ENCODE measurements around the gene IRX4. TPM values are rescaled to one million over a fixed set of nuclear protein-coding genes. Genes with fewer than 3 reads are reported as not detected.

Gene IRX4
- total and polyA plus RNA-seq, 2 experiments from 2014 or later: not detected

DNA sequence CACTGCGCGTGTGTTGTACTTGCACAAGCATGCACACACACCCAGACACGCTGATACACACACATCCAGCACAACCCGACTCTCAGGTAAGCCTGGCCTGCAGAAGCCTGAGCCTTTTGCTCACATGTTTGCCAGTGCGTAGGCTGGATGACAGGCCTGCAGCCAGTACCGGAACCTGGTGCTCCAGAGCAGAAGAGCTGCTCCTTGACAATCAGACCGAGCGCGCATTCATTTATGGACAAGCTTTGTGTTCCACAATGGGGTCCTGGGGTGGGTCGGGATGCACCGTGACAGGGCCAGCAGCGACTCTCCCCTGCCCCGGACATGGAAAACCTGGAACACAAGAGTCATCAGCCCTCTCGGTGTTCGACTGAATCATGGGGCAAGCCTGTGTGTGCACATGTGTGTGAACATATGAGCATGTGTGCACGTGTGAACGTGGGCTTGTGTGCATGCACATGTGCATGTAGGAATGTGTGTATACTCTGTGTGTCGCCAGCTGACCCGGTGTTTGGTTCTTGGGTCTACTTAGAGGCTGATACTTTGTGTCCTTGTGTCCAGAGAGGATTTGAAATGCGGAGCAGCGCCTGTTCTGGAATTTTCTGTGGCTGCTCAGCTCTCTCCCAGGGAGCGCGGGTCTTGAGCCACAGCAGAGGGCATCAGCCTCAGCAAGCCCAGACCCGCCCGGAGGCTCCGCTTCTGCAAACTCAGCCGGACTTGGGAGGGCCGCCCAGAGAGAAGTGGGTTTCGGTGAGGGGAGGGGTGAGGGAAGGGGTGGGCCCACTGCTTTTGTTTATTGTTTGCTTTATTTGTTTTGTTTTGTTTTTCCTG, 32.2 kb downstream of the IRX4 start:
- no peaks in the 10 kb centered on the region for H3K79me2 ChIP-seq (ENCODE audit: insufficient read depth)
- H3K27me3 ChIP-seq (replicated peaks; ENCODE audit: insufficient read depth): peaks cover 44% of the 10 kb centered on the region
- no peak overlapping the region for H3K27ac ChIP-seq
- in situ Hi-C loops (cut with MboI): no loop called here
- H3K4me3 ChIP-seq: no peak overlapping the region
- H3K9me3 ChIP-seq (ENCODE audit: low read depth): no peaks in the 10 kb centered on the region
- no peaks in the 10 kb centered on the region for H3K9me2 ChIP-seq (ENCODE audit: insufficient read depth)
- H4K20me1 ChIP-seq (ENCODE audit: insufficient read depth): no peaks in the 10 kb centered on the region
- no peak overlapping the region for H3K4me2 ChIP-seq (ENCODE audit: unreplicated experiment)
- no peak overlapping the region for H2AFZ ChIP-seq
- no peaks in the 10 kb centered on the region for H3K4me1 ChIP-seq (ENCODE audit: insufficient read depth)
- no peak for DNase-seq
- 51% methylated on average over 29 of the region's 29 CpGs for WGBS, 2 experiments (ENCODE audit: low coverage in 1 of 2, low lambda C conversion rate in 2 of 2, missing lambda C conversion rate in 2 of 2)
- H3K9ac ChIP-seq: no peak overlapping the region
- TF ChIP-seq EZH2 (IDR thresholded peaks at IDR 0.05; ENCODE audit: insufficient read depth, poor library complexity, severe bottlenecking): no peak
- TF ChIP-seq EZH2phosphoT487 (IDR thresholded peaks at IDR 0.05; ENCODE audit: insufficient read depth, low read depth): no peak
- H3F3A ChIP-seq (ENCODE audit: insufficient read depth): no peaks in the 10 kb centered on the region
- no peaks in the 10 kb centered on the region for H3K36me3 ChIP-seq (ENCODE audit: low read depth)

DNA sequence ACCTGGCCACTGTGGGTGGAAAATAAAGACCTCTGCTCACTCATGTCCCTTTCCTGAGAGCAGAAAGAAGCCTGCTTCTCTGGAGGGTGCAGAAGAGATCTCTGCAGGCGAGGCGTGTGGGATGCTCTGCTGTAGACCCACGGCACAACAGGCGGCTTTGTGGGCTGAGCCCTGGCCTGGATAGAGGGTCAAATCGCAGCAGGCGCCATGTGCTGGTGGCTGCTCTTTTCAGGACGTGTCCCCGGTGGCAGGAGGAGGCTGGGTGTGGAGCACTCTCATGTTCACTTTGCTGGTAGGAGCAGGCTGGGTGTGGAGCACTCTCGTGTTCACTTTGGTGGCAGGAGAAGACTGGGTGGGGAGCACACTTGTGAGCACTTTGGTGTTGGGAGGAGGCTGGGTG, 35.1 kb downstream of the IRX4 start:
- Histone ChIP-seq H4K20me1 (ENCODE audit: insufficient read depth) (no peaks in the 10 kb centered on the region), H3K27ac (no peak overlapping the region)
- TF ChIP-seq EZH2 (IDR thresholded peaks at IDR 0.05; ENCODE audit: insufficient read depth, poor library complexity, severe bottlenecking) (no peak), EZH2phosphoT487 (IDR thresholded peaks at IDR 0.05; ENCODE audit: insufficient read depth, low read depth) (no peak)

DNA sequence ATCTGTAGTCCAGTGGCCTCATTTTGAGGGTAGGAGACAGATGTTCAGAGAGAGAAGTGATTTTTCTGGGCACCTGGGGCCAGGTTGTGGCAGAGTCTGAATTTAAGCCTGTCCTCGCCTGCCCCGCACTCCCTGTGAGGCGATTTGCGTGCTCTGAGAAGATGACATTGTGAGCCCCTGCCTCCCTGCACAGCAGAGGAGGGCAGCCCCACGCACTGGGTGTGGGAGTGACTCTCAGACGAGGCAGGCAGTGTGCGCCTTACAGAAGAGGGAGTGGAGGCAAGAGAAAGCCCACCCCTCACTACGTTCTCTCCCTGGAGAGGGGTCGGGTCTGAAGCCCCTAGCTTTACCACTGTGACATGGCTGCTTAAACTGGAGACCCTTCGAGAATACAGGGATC, 35.7 kb downstream of the IRX4 start:
- in situ Hi-C loops (cut with MboI): no loop called here
- H3K27me3 ChIP-seq (replicated peaks; ENCODE audit: insufficient read depth): peaks cover 16% of the 10 kb centered on the region
- 39 to 47% methylated on average over 10 of the region's 10 CpGs for WGBS, 2 experiments (ENCODE audit: low coverage in 1 of 2, low lambda C conversion rate in 2 of 2, missing lambda C conversion rate in 2 of 2)

More for the DNA sequence above, 35.1 kb downstream of the IRX4 start:
- H3K4me3 ChIP-seq: no peak overlapping the region
- H3K79me2 ChIP-seq (ENCODE audit: insufficient read depth): no peaks in the 10 kb centered on the region
- H3K27me3 ChIP-seq (replicated peaks; ENCODE audit: insufficient read depth): peaks cover 19% of the 10 kb centered on the region
- no peak for DNase-seq
- H2AFZ ChIP-seq: no peak overlapping the region
- H3K9ac ChIP-seq: no peak overlapping the region
- H3F3A ChIP-seq (ENCODE audit: insufficient read depth): no peaks in the 10 kb centered on the region
- H3K9me3 ChIP-seq (ENCODE audit: low read depth): no peaks in the 10 kb centered on the region
- no peaks in the 10 kb centered on the region for H3K4me1 ChIP-seq (ENCODE audit: insufficient read depth)
- no peak overlapping the region for H3K4me2 ChIP-seq (ENCODE audit: unreplicated experiment)
- 49 to 56% methylated on average over 9 of the region's 9 CpGs for WGBS, 2 experiments (ENCODE audit: low coverage in 1 of 2, low lambda C conversion rate in 2 of 2, missing lambda C conversion rate in 2 of 2)
- H3K9me2 ChIP-seq (ENCODE audit: insufficient read depth): no peaks in the 10 kb centered on the region
- in situ Hi-C loops (cut with MboI): no loop called here
- H3K36me3 ChIP-seq (ENCODE audit: low read depth): no peaks in the 10 kb centered on the region

DNA sequence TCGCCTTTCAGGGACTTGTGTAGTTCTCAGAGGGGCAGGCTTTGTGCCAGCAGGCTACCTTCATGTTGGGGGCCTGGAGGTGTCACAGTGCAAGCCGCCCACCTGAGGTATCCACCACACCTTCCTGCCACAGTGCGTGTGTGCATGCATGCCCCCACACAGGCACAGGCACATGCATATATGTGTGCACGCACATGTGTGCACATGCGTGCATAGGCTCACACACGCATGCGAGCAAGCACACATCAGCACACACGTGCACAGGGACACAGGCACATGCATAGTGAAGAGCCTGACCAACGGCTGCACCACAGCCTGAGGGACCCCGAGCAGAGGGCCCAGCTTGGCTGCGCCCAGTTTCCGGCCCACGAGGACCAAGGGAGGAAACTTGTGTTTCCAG, 36.1 kb downstream of the IRX4 start:
- 43 to 50% methylated on average over 8 to 12 of the region's 13 CpGs for WGBS, 2 experiments (ENCODE audit: low coverage in 1 of 2, low lambda C conversion rate in 2 of 2, missing lambda C conversion rate in 2 of 2)
- Histone ChIP-seq H3K9me2 (ENCODE audit: insufficient read depth) (no peaks in the 10 kb centered on the region), H3K9ac (no peak overlapping the region), H2AFZ (no peak overlapping the region), H3K27ac (no peak overlapping the region), H3K36me3 (ENCODE audit: low read depth) (no peaks in the 10 kb centered on the region), H3K9me3 (ENCODE audit: low read depth) (no peaks in the 10 kb centered on the region), H4K20me1 (ENCODE audit: insufficient read depth) (no peaks in the 10 kb centered on the region), H3K27me3 (replicated peaks; ENCODE audit: insufficient read depth) (peaks cover 13% of the 10 kb centered on the region), H3F3A (ENCODE audit: insufficient read depth) (no peaks in the 10 kb centered on the region), H3K79me2 (ENCODE audit: insufficient read depth) (no peaks in the 10 kb centered on the region), H3K4me2 (ENCODE audit: unreplicated experiment) (no peak overlapping the region), H3K4me1 (ENCODE audit: insufficient read depth) (no peaks in the 10 kb centered on the region), H3K4me3 (no peak overlapping the region)
- in situ Hi-C loops (cut with MboI): no loop called here
- no peak for TF ChIP-seq EZH2phosphoT487 (IDR thresholded peaks at IDR 0.05; ENCODE audit: insufficient read depth, low read depth)
- TF ChIP-seq EZH2 (IDR thresholded peaks at IDR 0.05; ENCODE audit: insufficient read depth, poor library complexity, severe bottlenecking): no peak
- no peak for DNase-seq

More for the DNA sequence above, 35.7 kb downstream of the IRX4 start:
- TF ChIP-seq EZH2 (IDR thresholded peaks at IDR 0.05; ENCODE audit: insufficient read depth, poor library complexity, severe bottlenecking) (no peak), EZH2phosphoT487 (IDR thresholded peaks at IDR 0.05; ENCODE audit: insufficient read depth, low read depth) (no peak)
- Histone ChIP-seq H3K4me3 (no peak overlapping the region), H4K20me1 (ENCODE audit: insufficient read depth) (no peaks in the 10 kb centered on the region), H2AFZ (no peak overlapping the region), H3K9me3 (ENCODE audit: low read depth) (no peaks in the 10 kb centered on the region), H3K27ac (no peak overlapping the region), H3K9ac (no peak overlapping the region), H3K9me2 (ENCODE audit: insufficient read depth) (no peaks in the 10 kb centered on the region), H3F3A (ENCODE audit: insufficient read depth) (no peaks in the 10 kb centered on the region), H3K36me3 (ENCODE audit: low read depth) (no peaks in the 10 kb centered on the region), H3K79me2 (ENCODE audit: insufficient read depth) (no peaks in the 10 kb centered on the region), H3K4me2 (ENCODE audit: unreplicated experiment) (no peak overlapping the region), H3K4me1 (ENCODE audit: insufficient read depth) (no peaks in the 10 kb centered on the region)
- DNase-seq: no peak

All from GM23248 (cell line).